OCI-LY7 (cell line): ENCODE measurements around the gene EXOC4.

Source experiments
- CTCF ChIP-seq: fragments of 200-600 bp; sonication (generic); conservative IDR thresholded peaks from 2 replicates; pipeline ENCODE4 v1.5.1; 2014; ENCODE audit warnings: mild to moderate bottlenecking, antibody characterized with exemption, low read length, moderate library complexity, mixed read lengths
- EZH2phosphoT487 ChIP-seq: fragments of 200-600 bp; sonication (generic); IDR thresholded peaks from 2 replicates; pipeline ENCODE4 v1.6.1; 2018; ENCODE audit warnings: low read depth, borderline replicate concordance, mild to moderate bottlenecking, mixed run types, antibody characterized with exemption, low read length, moderate library complexity, mixed read lengths

DNA sequence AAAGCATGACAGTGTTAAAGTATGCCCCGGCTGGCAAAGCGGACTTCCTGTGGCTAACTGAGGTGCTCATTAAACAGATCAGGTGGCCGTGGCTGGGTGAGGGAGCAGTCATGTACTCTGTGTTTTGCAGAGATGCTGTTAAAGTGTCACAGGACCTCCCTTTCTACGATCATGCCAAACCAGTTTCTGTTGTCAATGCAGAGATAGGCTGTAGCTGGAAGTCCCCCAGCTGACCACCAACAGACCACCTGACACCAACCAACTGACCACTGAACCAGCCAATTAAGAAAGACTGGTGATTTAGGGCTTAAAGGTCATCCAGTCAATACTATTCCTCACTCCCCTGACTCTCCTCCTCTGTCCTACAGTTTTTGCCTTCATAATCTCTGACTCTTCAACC, 443.2 kb downstream of the EXOC4 start:
- no peak for TF ChIP-seq CTCF
- TF ChIP-seq EZH2phosphoT487 = no peak
